T-helper 1 cell (primary cell): Measurements from ENCODE around the gene KCNN1.
"Not testable (repeated sequence)": the region's sequence is repeated elsewhere in the genome, so short reads cannot be mapped to it uniquely, and the experiment has no call there.

Experiments used
- DNase-seq, 5 donors: peaks; one replicate each; pipeline ENCODE4 v3.0.0-alpha.2; 2012 to 2020

The KCNN1 gene

GRCh38 chr19:18031401-18031800 lies 64.5 kb downstream of the KCNN1 start:
- not testable (repeated sequence) for DNase-seq

DNA sequence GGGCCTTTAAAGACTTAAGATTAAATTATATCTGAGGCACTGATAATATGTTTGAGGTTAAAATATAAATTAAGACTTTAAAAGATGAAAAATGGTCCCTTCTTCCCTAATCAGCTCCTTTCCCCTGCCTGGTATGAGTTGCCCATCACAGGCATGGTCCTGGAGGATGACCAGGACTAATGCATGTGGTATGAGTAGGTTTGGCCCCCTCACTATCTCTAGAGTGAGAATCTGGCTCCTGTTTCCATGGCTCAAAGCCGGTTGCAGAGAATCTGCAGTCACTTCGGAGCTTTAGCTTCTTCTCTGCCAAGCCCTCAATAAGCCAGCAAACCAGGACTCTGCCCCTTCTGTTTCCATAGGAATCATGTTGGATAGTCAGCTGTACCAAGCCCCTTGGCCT lies 65.2 kb downstream of the KCNN1 start:
- DNase-seq = not testable (repeated sequence)

DNA sequence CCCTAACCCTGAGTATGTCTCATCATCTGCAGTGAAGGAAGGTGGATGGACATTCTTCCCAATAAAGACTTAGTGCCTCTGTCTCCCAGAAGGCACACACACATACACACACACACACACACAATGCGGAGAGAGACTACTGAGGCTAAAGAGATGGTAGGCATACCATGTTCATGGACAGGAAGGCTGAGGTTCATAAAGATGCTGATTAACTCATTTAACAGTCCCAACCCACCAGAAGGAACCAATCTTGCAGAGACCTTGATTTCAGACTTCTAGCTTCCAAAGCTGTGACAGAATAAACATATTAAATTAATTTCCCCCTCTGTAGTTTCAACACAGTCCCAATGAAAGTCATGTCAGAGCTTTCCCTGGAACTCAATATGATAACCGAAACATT lies 74.1 kb downstream of the KCNN1 start:
- no peak for DNase-seq

- DNase-seq = no peak
These were observed 76.8 kb downstream of the KCNN1 start for GRCh38 chr19:18043676-18044075.

GRCh38 chr19:18044825-18045304 lies 78.0 kb downstream of the KCNN1 start:
- peak; percentile 58 to 91 (median 70) for DNase-seq

GRCh38 chr19:18045307-18046050 lies 78.6 kb downstream of the KCNN1 start:
- DNase-seq = no peak

DNA sequence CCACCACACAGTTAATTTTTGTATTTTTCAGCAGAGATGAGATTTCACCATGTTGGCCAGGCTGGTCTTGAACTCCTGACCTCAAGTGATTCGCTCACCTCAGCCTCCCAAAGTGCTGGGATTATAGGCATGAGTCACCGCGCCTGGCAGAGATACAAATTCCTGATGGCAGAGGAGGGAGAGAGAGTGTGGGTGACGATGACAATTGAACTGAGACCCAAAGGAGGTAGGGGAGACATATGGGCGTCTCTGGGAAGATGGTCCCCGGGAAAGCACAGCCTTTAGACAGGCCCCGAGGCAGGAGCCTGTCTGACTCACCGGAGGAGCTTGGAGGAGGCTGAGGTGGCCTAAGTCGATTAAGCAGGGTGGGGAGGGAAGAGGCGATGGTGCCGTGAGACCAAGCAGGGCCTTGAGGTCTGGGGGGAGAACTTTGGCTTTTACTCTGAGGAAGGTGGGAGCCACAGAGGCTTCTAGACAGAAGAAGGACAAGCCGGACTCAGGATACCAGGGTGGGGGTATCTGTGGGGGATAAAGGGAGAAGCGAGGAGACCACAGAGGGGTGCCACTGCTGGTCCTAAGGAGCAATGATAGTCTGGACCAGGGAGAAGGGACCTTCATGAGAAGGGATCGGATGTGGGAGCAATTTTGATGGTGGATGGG lies 79.3 kb downstream of the KCNN1 start:
- no peak for DNase-seq

DNA sequence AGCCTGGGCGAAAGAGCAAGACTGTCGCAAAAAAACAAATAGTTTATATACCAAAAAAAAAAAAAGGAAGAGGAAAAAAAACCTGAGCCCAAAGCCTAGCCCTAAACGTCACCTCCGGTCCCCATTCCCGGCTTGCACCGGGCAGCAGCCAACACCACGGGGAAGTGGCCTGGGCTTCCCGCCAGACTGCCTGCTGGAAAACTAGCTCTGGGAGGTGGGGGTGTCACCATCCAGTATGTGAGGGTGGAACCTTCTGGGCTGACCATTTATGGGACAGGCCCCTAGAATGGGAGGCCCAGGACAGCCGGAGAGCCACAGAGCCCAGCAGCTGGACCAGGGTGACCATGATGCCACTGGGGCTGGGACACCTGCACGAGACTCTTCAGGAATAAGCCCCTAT lies 82.5 kb downstream of the KCNN1 start:
- DNase-seq = no peak
